ENCODE measurements around the gene SMIM23.

GRCh38 chr5:171798418-171798817 lies 12.8 kb downstream of the SMIM23 start:
- TF ChIP-seq POLR2A (IDR thresholded peaks at IDR 0.05) (no peak), CTCF (IDR thresholded peaks at IDR 0.05) (no peak)

Data from body of pancreas (tissue), 4 donors.